Left lung (tissue), 10 donors: Measurements from ENCODE around the gene GPR42. TPM values are rescaled to one million over a fixed set of nuclear protein-coding genes. Genes with fewer than 3 reads are reported as not detected.

Experiments used
- ATAC-seq: fragments of 200-7000 bp; cut with Tn5 transposase; one replicate; pipeline ENCODE4 v1.9.1; 2020; ENCODE audit warnings: moderate library complexity
- DNase-seq, 4 donors: peaks; one replicate each; pipeline ENCODE4 v3.0.0-alpha.2; 2013 to 2020
- H3K27ac ChIP-seq, 2 donors: fragments of 200-600 bp; sonication (generic) in 1 of 2; one replicate each; pipeline versions ENCODE4 v1.5.0 to v1.8.0; 2020 to 2021
- H3K27me3 ChIP-seq, 2 donors: fragments of 200-600 bp; sonication (generic) in 1 of 2; one replicate each; pipeline versions ENCODE4 v1.5.0 to v1.8.0; 2020 to 2021
- H3K36me3 ChIP-seq, 2 donors: fragments of 200-600 bp; sonication (generic) in 1 of 2; one replicate each; pipeline versions ENCODE4 v1.5.0 to v1.8.0; 2020 to 2021
- H3K4me1 ChIP-seq, 2 donors: fragments of 200-600 bp; one replicate each; pipeline ENCODE4 v1.8.0; 2021
- H3K4me3 ChIP-seq, 2 donors: fragments of 200-600 bp; sonication (generic) in 1 of 2; one replicate each; pipeline versions ENCODE4 v1.5.0 to v1.8.0; 2020 to 2021; ENCODE audit warnings: mild to moderate bottlenecking in 1 of 2
- H3K9me3 ChIP-seq, 2 donors: fragments of 200-600 bp; sonication (generic) in 1 of 2; one replicate each; pipeline versions ENCODE4 v1.5.0 to v1.8.0; 2020 to 2021
- intact Hi-C, 2 donors: fragments of 100-400 bp; cut with DNase I; formaldehyde crosslinking; loops; one replicate each; pipeline versions ENCODE4 v1.11.2 to v1.14.2; 2022
- microRNA-seq, 2 donors: library from miRNA; unstranded; fragments of <30 nt; microRNA quantifications; one replicate each; pipeline ENCODE4, GENCODE V29; 2019
- polyA plus RNA-seq, 6 donors: library from polyadenylated mRNA; unstranded; fragments of 120-200 nt; gene quantifications; one replicate each; pipeline ENCODE4 v1.2.1, GENCODE V29; 2013; ENCODE audit not compliant: insufficient read length in 6 of 6
- total RNA-seq, 2 donors: library from RNA; stranded (reverse); fragmentation: NEBNext Ultra II Directional; extraction: Animal tissue kit (Norgen Biotek cat#: 25700); gene quantifications; one replicate each; pipeline ENCODE4 v1.2.1, GENCODE V29; 2021
- TF ChIP-seq, protein P1 (sequence below), 2 donors: fragments of 200-600 bp; sonication (generic) in 1 of 2; IDR thresholded peaks; one replicate each; pipeline versions ENCODE4 v1.5.0 to v1.8.0; 2021; ENCODE audit warnings: antibody characterized with exemption in 2 of 2
- donor health status: DM: no; HTN: yes; CAD: no.
- donor health status: DM: no; HTN: no; CAD: no.

GPR42 gene
- total and polyA plus RNA-seq, 8 donors, result 0.11 to 0.24 (median 0.14) TPM; not detected in 5

DNA sequence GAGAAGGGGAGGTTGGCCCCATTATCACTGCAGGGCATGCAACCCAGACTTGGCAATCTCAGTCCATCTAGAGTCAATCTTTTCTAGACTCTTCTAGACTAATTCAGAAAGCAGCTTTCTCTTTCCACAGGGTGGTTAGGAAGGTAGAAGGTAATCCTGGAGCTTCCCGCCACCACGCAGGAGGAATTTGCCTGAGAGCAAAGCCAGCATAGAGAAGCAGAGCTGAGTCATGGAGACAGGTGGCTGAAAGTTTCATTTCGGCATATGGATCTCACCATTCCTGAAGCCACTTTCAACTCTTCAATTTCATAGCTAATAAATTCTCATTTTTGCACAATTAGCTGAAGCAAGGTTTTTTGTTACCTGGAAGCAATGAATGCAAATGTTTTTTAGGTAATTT is 48.2 kb downstream of the GPR42 start:
- no peak overlapping the region for H3K27ac ChIP-seq
- peaks cover 0 to 13% of the 10 kb centered on the region in 2 donors for H3K4me1 ChIP-seq
- peaks cover 0 to 27% of the 10 kb centered on the region in 2 donors for H3K27me3 ChIP-seq
- DNase-seq (no peak), ATAC-seq (no peak)
- no peaks in the 10 kb centered on the region for H3K36me3 ChIP-seq
- no peak overlapping the region for H3K4me3 ChIP-seq
- no peaks in the 10 kb centered on the region for H3K9me3 ChIP-seq
- intact Hi-C loops, result no loop called here
- TF ChIP-seq, protein P1, sequence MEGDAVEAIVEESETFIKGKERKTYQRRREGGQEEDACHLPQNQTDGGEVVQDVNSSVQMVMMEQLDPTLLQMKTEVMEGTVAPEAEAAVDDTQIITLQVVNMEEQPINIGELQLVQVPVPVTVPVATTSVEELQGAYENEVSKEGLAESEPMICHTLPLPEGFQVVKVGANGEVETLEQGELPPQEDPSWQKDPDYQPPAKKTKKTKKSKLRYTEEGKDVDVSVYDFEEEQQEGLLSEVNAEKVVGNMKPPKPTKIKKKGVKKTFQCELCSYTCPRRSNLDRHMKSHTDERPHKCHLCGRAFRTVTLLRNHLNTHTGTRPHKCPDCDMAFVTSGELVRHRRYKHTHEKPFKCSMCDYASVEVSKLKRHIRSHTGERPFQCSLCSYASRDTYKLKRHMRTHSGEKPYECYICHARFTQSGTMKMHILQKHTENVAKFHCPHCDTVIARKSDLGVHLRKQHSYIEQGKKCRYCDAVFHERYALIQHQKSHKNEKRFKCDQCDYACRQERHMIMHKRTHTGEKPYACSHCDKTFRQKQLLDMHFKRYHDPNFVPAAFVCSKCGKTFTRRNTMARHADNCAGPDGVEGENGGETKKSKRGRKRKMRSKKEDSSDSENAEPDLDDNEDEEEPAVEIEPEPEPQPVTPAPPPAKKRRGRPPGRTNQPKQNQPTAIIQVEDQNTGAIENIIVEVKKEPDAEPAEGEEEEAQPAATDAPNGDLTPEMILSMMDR (IDR thresholded peaks at IDR 0.05), result no peak

GRCh38 chr19:35419805-35420204 is 48.9 kb downstream of the GPR42 start:
- intact Hi-C loops, result no loop called here
- Histone ChIP-seq H3K27me3 (peaks cover 0 to 20% of the 10 kb centered on the region in 2 donors), H3K27ac (no peak overlapping the region), H3K4me3 (no peak overlapping the region), H3K4me1 (peaks cover 0 to 13% of the 10 kb centered on the region in 2 donors), H3K36me3 (no peaks in the 10 kb centered on the region), H3K9me3 (no peaks in the 10 kb centered on the region)
- ATAC-seq (no peak), DNase-seq (no peak)
- TF ChIP-seq, protein P1 (IDR thresholded peaks at IDR 0.05), result no peak

DNA sequence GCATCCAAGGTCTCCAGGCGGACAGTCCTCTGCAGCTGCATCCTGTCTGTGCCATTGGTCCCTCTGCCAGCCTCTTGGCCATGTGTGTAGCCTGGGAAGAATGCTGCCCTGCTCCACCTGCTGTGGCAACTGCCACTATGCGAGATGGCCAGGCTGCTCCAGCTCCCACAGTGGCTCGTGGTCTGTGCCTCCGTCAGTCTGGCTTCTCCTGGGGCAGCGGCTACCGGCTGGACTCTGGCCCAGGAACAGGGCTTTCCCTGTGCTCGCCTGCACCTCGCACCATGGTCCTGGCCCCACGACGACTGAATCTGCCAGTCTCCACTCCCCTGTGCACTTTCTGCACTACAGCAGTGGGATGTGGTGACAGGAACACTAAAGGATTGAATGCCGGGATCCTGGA is 50.5 kb downstream of the GPR42 start:
- no peak for ATAC-seq
- Histone ChIP-seq H3K27me3 (peaks cover 0 to 7% of the 10 kb centered on the region in 2 donors), H3K4me3 (no peak overlapping the region), H3K27ac (no peak overlapping the region), H3K9me3 (no peaks in the 10 kb centered on the region), H3K4me1 (peaks cover 0 to 13% of the 10 kb centered on the region in 2 donors), H3K36me3 (no peaks in the 10 kb centered on the region)
- TF ChIP-seq, protein P1 (IDR thresholded peaks at IDR 0.05), result no peak
- DNase-seq, result no peak
- intact Hi-C loops, result no loop called here

Small RNA genes within 50 kb of the gene (microRNA-seq; reads per million reads assigned to microRNA genes)
- gene MIR5196, result 0 reads per million in 2 donors

Other genes with a start within 250 kb of the GPR42 start
- gene LGI4, start 236.0 kb upstream of the GPR42 start, total RNA-seq, result 1 to 10 TPM; 1.8 to 2.5 TPM
- 1 to 10 TPM; 2.0 to 3.4 (median 2.7) TPM for gene LGI4, start 236.0 kb upstream of the GPR42 start, polyA plus RNA-seq
- gene FXYD1, start 232.2 kb upstream of the GPR42 start, total RNA-seq, result 10 to 100 TPM; 20.1 to 24.0 TPM
- gene FXYD1, start 232.2 kb upstream of the GPR42 start, polyA plus RNA-seq, result 10 to 100 TPM; 50.5 to 67.0 (median 53.6) TPM
- gene FXYD7, start 227.8 kb upstream of the GPR42 start, total RNA-seq, result not detected
- 1 to 10 TPM in 2 of 6 donors, under 1 TPM in 4; 0.55 to 1.3 (median 0.74) TPM for gene FXYD7, start 227.8 kb upstream of the GPR42 start, polyA plus RNA-seq
- gene FXYD5, start 216.3 kb upstream of the GPR42 start, total RNA-seq, result 100 to 1,000 TPM; 111 to 123 TPM
- gene FXYD5, start 216.3 kb upstream of the GPR42 start, polyA plus RNA-seq, result 10 to 100 TPM; 29.0 to 33.0 (median 31.3) TPM
- gene FAM187B, start 142.3 kb upstream of the GPR42 start, total RNA-seq, result under 1 TPM in 1 of 2 donors, not detected in 1; 0.20 TPM
- gene FAM187B, start 142.3 kb upstream of the GPR42 start, polyA plus RNA-seq, result not detected
- gene LSR, start 122.1 kb upstream of the GPR42 start, total RNA-seq, result 100 to 1,000 TPM in 1 of 2 donors, 10 to 100 TPM in 1; 65.4 to 130 TPM
- 10 to 100 TPM; 50.6 to 70.1 (median 60.1) TPM for gene LSR, start 122.1 kb upstream of the GPR42 start, polyA plus RNA-seq
- 100 to 1,000 TPM; 123 to 148 TPM for gene USF2, start 102.1 kb upstream of the GPR42 start, total RNA-seq
- gene USF2, start 102.1 kb upstream of the GPR42 start, polyA plus RNA-seq, result 100 to 1,000 TPM; 149 to 187 (median 165) TPM
- gene HAMP, start 88.5 kb upstream of the GPR42 start, total RNA-seq, result 1 to 10 TPM; 1.1 to 1.9 TPM
- gene HAMP, start 88.5 kb upstream of the GPR42 start, polyA plus RNA-seq, result under 1 TPM; 0.20 to 0.85 (median 0.41) TPM
- gene MAG, start 78.9 kb upstream of the GPR42 start, total RNA-seq, result not detected
- gene MAG, start 78.9 kb upstream of the GPR42 start, polyA plus RNA-seq, result 10 to 100 TPM in 2 of 6 donors, 1 to 10 TPM in 4; 1.3 to 14.4 (median 6.2) TPM
- 10 to 100 TPM in 1 of 2 donors, 1 to 10 TPM in 1; 6.5 to 13.8 TPM for gene CD22, start 41.9 kb upstream of the GPR42 start, total RNA-seq
- 10 to 100 TPM in 4 of 6 donors, 1 to 10 TPM in 2; 5.2 to 63.2 (median 19.7) TPM for gene CD22, start 41.9 kb upstream of the GPR42 start, polyA plus RNA-seq
- gene FFAR1, start 23.2 kb upstream of the GPR42 start, total RNA-seq, result not detected
- under 1 TPM; 0.06 to 0.74 (median 0.28) TPM for gene FFAR1, start 23.2 kb upstream of the GPR42 start, polyA plus RNA-seq
- gene FFAR3, start 12.6 kb upstream of the GPR42 start, total RNA-seq, result 1 to 10 TPM in 1 of 2 donors, not detected in 1; 1.6 TPM
- under 1 TPM in 5 of 6 donors, not detected in 1; 0.09 to 0.49 (median 0.28) TPM for gene FFAR3, start 12.6 kb upstream of the GPR42 start, polyA plus RNA-seq
- gene FFAR2, start 77.2 kb downstream of the GPR42 start, total RNA-seq, result 10 to 100 TPM in 1 of 2 donors, under 1 TPM in 1; 0.85 to 26.6 TPM
- gene FFAR2, start 77.2 kb downstream of the GPR42 start, polyA plus RNA-seq, result under 1 TPM in 5 of 6 donors, not detected in 1; 0.18 to 0.79 (median 0.34) TPM
- not detected for gene KRTDAP, start 119.4 kb downstream of the GPR42 start, total RNA-seq
- 1 to 10 TPM in 5 of 6 donors, under 1 TPM in 1; 0.98 to 2.2 (median 1.8) TPM for gene KRTDAP, start 119.4 kb downstream of the GPR42 start, polyA plus RNA-seq
- gene DMKN, start 142.6 kb downstream of the GPR42 start, total RNA-seq, result 100 to 1,000 TPM; 104 to 136 TPM
- 100 to 1,000 TPM in 5 of 6 donors, 10 to 100 TPM in 1; 92.5 to 140 (median 111) TPM for gene DMKN, start 142.6 kb downstream of the GPR42 start, polyA plus RNA-seq
- gene SBSN, start 157.2 kb downstream of the GPR42 start, total RNA-seq, result under 1 TPM in 1 of 2 donors, not detected in 1; 0.20 TPM
- under 1 TPM in 2 of 6 donors, not detected in 4; 0.09 to 0.11 TPM for gene SBSN, start 157.2 kb downstream of the GPR42 start, polyA plus RNA-seq
- gene GAPDHS, start 162.4 kb downstream of the GPR42 start, total RNA-seq, result not detected
- gene GAPDHS, start 162.4 kb downstream of the GPR42 start, polyA plus RNA-seq, result not detected
- 100 to 1,000 TPM in 1 of 2 donors, 10 to 100 TPM in 1; 98.3 to 112 TPM for gene TMEM147, start 174.6 kb downstream of the GPR42 start, total RNA-seq
- gene TMEM147, start 174.6 kb downstream of the GPR42 start, polyA plus RNA-seq, result 10 to 100 TPM; 52.7 to 62.3 (median 55.2) TPM
- not detected for gene ATP4A, start 192.6 kb downstream of the GPR42 start, total RNA-seq
- gene ATP4A, start 192.6 kb downstream of the GPR42 start, polyA plus RNA-seq, result not detected
- not detected for gene PMIS2, start 215.1 kb downstream of the GPR42 start, total RNA-seq
- gene PMIS2, start 215.1 kb downstream of the GPR42 start, polyA plus RNA-seq, result not detected
- 10 to 100 TPM; 12.1 to 12.7 TPM for gene HAUS5, start 241.7 kb downstream of the GPR42 start, total RNA-seq
- gene HAUS5, start 241.7 kb downstream of the GPR42 start, polyA plus RNA-seq, result 10 to 100 TPM; 22.5 to 32.7 (median 26.7) TPM